Dedifferentiated amniotic fluid mesenchymal stem cell (primary cell): ENCODE data around the gene LAG3.

ENCODE experiments used
- DNase-seq: peaks from one replicate; pipeline ENCODE4 v3.0.0-alpha.2; 2016; ENCODE audit errors: extremely low spot score

Gene LAG3

GRCh38 chr12:6823182-6824084, 51.1 kb downstream of the LAG3 start:
- no peak for DNase-seq

GRCh38 chr12:6824085-6824775, 51.9 kb downstream of the LAG3 start:
- DNase-seq, result no peak

- DNase-seq, result no peak
Measured at GRCh38 chr12:6824901-6825381, 52.6 kb downstream of the LAG3 start.

GRCh38 chr12:6825398-6826124, 53.2 kb downstream of the LAG3 start:
- DNase-seq, result peak; percentile 77

GRCh38 chr12:6826125-6826733, 53.9 kb downstream of the LAG3 start:
- DNase-seq, result no peak

GRCh38 chr12:6826734-6827436, 54.6 kb downstream of the LAG3 start:
- DNase-seq, result no peak

GRCh38 chr12:6827437-6827911, 55.2 kb downstream of the LAG3 start:
- DNase-seq, result peak; percentile 64
